SU-DHL-6 (cell line): ENCODE measurements around the gene ETFA.

Source experiments
- H2AFZ ChIP-seq: fragments of 200-600 bp; sonication (generic); 2 replicates; pipeline ENCODE4 v1.6.1; 2014; ENCODE audit warnings: low read depth, mild to moderate bottlenecking, moderate library complexity, mixed read lengths, antibody characterized with exemption, low read length; ENCODE audit not compliant: severe bottlenecking
- H3F3A ChIP-seq: fragments of 200-600 bp; shearing (Covaris generic); 2 replicates; pipeline ENCODE4 v1.6.0; 2016; ENCODE audit warnings: antibody characterized with exemption, mild to moderate bottlenecking; ENCODE audit not compliant: insufficient read depth
- H3K27ac ChIP-seq: fragments of 200-600 bp; sonication (generic); 2 replicates; pipeline ENCODE4 v1.5.1; 2016; ENCODE audit warnings: low read depth, mild to moderate bottlenecking, low read length, moderate library complexity, mixed read lengths
- H3K27me3 ChIP-seq: fragments of 200-600 bp; sonication (generic), shearing (Covaris generic); 2 replicates; pipeline ENCODE4 v1.6.0; 2014; ENCODE audit warnings: mild to moderate bottlenecking, low read length
- H3K36me3 ChIP-seq: fragments of 200-600 bp; sonication (generic); 2 replicates; pipeline ENCODE4 v1.6.1; 2014; ENCODE audit warnings: mild to moderate bottlenecking, low read length, mixed read lengths
- H3K4me2 ChIP-seq: fragments of 300-600, 200-600 bp; shearing (Covaris generic), sonication (generic); 2 replicates; pipeline ENCODE4 v1.6.0; 2014; ENCODE audit warnings: low read length, low read depth, mild to moderate bottlenecking; ENCODE audit not compliant: poor library complexity, severe bottlenecking
- H3K4me3 ChIP-seq: fragments of 200-600 bp; sonication (generic); 2 replicates; pipeline ENCODE4 v1.5.1; 2014; ENCODE audit warnings: antibody characterized with exemption, low read length, mild to moderate bottlenecking, mixed read lengths; ENCODE audit not compliant: insufficient read depth, poor library complexity, severe bottlenecking
- H3K79me2 ChIP-seq: fragments of 200-600 bp; sonication (generic); 2 replicates; pipeline ENCODE4 v1.6.1; 2014; ENCODE audit warnings: mild to moderate bottlenecking, low read length, moderate library complexity; ENCODE audit not compliant: insufficient read depth
- H3K9ac ChIP-seq: fragments of 200-600 bp; sonication (generic); 2 replicates; pipeline ENCODE4 v1.7.0; 2014; ENCODE audit warnings: mild to moderate bottlenecking, low read length
- H3K9me2 ChIP-seq: fragments of 200-600 bp; sonication (generic); replicated peaks from 2 replicates; pipeline ENCODE4 v1.6.1; 2014; ENCODE audit warnings: low read length; ENCODE audit not compliant: insufficient read depth
- H3K9me3 ChIP-seq: fragments of 200-600 bp; sonication (generic); 2 replicates; pipeline ENCODE4 v1.6.1; 2014; ENCODE audit warnings: low read length, mixed read lengths; ENCODE audit not compliant: insufficient read depth
- H4K20me1 ChIP-seq: fragments of 200-600 bp; sonication (generic); 2 replicates; pipeline ENCODE4 v1.6.1; 2014; ENCODE audit warnings: low read depth, mild to moderate bottlenecking, antibody characterized with exemption, low read length, moderate library complexity, mixed read lengths
- CTCF ChIP-seq: fragments of 200-600 bp; sonication (generic); IDR thresholded peaks from one replicate; pipeline ENCODE4 v1.5.1; 2017; ENCODE audit warnings: antibody characterized with exemption, mild to moderate bottlenecking, low read length, moderate library complexity; ENCODE audit not compliant: insufficient read depth, poor library complexity, severe bottlenecking
- EZH2phosphoT487 ChIP-seq: fragments of 200-600 bp; sonication (generic), shearing (Covaris generic); conservative IDR thresholded peaks from 2 replicates; pipeline ENCODE4 v1.6.1; 2018; ENCODE audit warnings: mild to moderate bottlenecking, antibody characterized with exemption, low read length, moderate library complexity, mixed read lengths

ETFA gene

GRCh38 chr15:76229266-76229665 is 82.0 kb downstream of the ETFA start:
- Histone ChIP-seq H2AFZ (no peak overlapping the region), H3K27ac (no peak overlapping the region), H3K79me2 (no peaks in the 10 kb centered on the region), H3K4me2 (no peak overlapping the region), H3K9me2 (no peaks in the 10 kb centered on the region), H3K27me3 (no peaks in the 10 kb centered on the region), H3K9me3 (no peaks in the 10 kb centered on the region), H3K9ac (no peak overlapping the region), H3K4me3 (no peak overlapping the region), H3F3A (no peaks in the 10 kb centered on the region), H3K36me3 (peaks cover 5% of the 10 kb centered on the region; the same call in 1 of the 2 replicates), H4K20me1 (no peaks in the 10 kb centered on the region)
- TF ChIP-seq EZH2phosphoT487, result no peak

- Histone ChIP-seq H4K20me1 (no peaks in the 10 kb centered on the region), H3K9ac (no peak overlapping the region), H3K27ac (no peak overlapping the region), H3K4me2 (no peak overlapping the region), H3K4me3 (no peak overlapping the region), H3K79me2 (no peaks in the 10 kb centered on the region), H3K9me2 (no peaks in the 10 kb centered on the region), H3K9me3 (no peaks in the 10 kb centered on the region), H3K36me3 (peaks cover 12% of the 10 kb centered on the region; the same call in 1 of the 2 replicates), H2AFZ (no peak overlapping the region), H3K27me3 (no peaks in the 10 kb centered on the region), H3F3A (no peaks in the 10 kb centered on the region)
- TF ChIP-seq EZH2phosphoT487, result no peak
- TF ChIP-seq CTCF, result no peak
Observed at GRCh38 chr15:76223521-76223920, 87.7 kb downstream of the ETFA start.

- no peaks in the 10 kb centered on the region for H3K9me2 ChIP-seq
- peaks cover 12% of the 10 kb centered on the region; the same call in 1 of the 2 replicates for H3K36me3 ChIP-seq
- no peak for TF ChIP-seq CTCF
- TF ChIP-seq EZH2phosphoT487, result no peak
- no peaks in the 10 kb centered on the region for H3K27me3 ChIP-seq
- no peak overlapping the region for H3K4me3 ChIP-seq
- no peak overlapping the region for H2AFZ ChIP-seq
- H3F3A ChIP-seq, result no peaks in the 10 kb centered on the region
- H3K4me2 ChIP-seq, result no peak overlapping the region
- no peak overlapping the region for H3K27ac ChIP-seq
- H3K9me3 ChIP-seq, result no peaks in the 10 kb centered on the region
- no peaks in the 10 kb centered on the region for H3K79me2 ChIP-seq
- H4K20me1 ChIP-seq, result no peaks in the 10 kb centered on the region
- H3K9ac ChIP-seq, result no peak overlapping the region
Observed at GRCh38 chr15:76222159-76222558, 89.1 kb downstream of the ETFA start.

GRCh38 chr15:76221085-76221767 is 90.0 kb downstream of the ETFA start:
- no peaks in the 10 kb centered on the region for H4K20me1 ChIP-seq
- H3K9ac ChIP-seq, result no peak overlapping the region
- H3K27ac ChIP-seq, result no peak overlapping the region
- no peaks in the 10 kb centered on the region for H3K79me2 ChIP-seq
- H3F3A ChIP-seq, result no peaks in the 10 kb centered on the region
- no peak overlapping the region for H3K4me3 ChIP-seq
- no peaks in the 10 kb centered on the region for H3K9me3 ChIP-seq
- H2AFZ ChIP-seq, result no peak overlapping the region
- no peaks in the 10 kb centered on the region for H3K9me2 ChIP-seq
- no peak overlapping the region for H3K4me2 ChIP-seq
- no peaks in the 10 kb centered on the region for H3K27me3 ChIP-seq
- TF ChIP-seq CTCF, result no peak
- no peak for TF ChIP-seq EZH2phosphoT487
- H3K36me3 ChIP-seq, result peaks cover 12% of the 10 kb centered on the region; the same call in 1 of the 2 replicates
